Right forelimb (tissue), 1 donor: ENCODE results near the gene LARP1.

Source experiments
- DNase-seq: peaks from one replicate; pipeline ENCODE4 v3.0.0-alpha.2; 2018

LARP1 gene

DNA sequence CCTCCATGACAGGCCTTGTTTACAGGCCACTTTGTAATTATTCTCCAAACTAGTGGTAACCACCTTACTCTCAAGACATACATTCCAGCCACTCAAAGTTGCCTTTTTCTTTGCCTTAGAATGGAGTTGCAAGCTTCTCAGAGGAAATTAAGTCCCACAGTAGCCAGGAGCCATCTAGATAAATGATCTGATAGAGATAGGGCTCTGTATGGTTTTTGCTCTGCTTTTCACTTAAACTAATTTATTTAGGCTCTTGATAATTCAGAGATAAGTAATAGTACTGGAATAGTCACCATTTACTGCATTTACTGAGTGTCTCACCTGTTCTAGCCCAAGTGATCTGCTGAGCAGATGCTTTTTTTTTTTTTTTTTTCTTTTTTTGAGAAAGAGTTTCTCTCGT, 7.5 kb downstream of the LARP1 start:
- DNase-seq: peak; percentile 13

- no peak for DNase-seq
These were observed 9.8 kb downstream of the LARP1 start for GRCh38 chr5:154764967-154765366.

GRCh38 chr5:154765396-154765925, 10.3 kb downstream of the LARP1 start:
- DNase-seq: peak; percentile 6

GRCh38 chr5:154766558-154767281, 11.5 kb downstream of the LARP1 start:
- DNase-seq: peak; percentile 41

- no peak for DNase-seq
These were observed 12.4 kb downstream of the LARP1 start for GRCh38 chr5:154767576-154767975.

DNA sequence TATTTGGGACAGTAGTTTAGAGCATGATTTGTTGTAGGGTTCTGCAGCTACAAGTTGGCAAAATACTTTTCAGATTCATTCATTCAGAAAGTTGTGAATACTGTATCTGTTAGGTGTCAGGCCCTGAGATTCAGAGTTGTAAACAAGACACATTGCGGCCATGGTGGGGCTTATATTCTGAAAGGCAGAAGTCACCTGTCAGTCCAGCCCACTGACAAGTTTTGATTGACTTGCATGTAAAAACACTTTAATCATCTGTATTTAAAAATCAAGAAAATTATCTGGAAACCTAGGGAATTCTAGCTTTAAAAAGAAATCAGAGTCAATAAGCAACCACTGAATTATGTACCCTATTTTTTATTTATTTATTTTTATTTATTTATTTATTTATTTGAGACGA, 13.0 kb downstream of the LARP1 start:
- no peak for DNase-seq

DNA sequence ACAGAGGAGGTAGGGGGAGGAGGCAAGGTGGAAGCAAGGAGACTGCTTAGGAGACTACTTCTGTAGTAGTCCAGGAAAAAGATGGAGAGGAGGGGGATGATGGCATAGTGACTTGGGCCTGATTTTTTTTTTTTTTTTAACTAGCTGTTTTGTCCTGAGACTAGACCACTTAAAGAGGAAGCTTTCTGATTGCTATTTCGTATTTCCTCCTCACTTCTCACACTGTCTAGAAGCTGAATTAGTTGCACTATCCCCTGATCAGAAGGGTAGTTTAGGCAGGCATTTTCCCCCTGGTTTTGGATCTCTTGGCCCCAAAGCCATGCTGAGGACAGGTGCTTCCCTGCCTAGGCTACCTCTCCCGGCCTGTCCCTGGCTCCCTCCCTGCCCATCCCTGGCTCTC, 14.9 kb downstream of the LARP1 start:
- DNase-seq: no peak

- DNase-seq: peak; percentile 71
These were observed 16.3 kb downstream of the LARP1 start for GRCh38 chr5:154771383-154771901.

DNA sequence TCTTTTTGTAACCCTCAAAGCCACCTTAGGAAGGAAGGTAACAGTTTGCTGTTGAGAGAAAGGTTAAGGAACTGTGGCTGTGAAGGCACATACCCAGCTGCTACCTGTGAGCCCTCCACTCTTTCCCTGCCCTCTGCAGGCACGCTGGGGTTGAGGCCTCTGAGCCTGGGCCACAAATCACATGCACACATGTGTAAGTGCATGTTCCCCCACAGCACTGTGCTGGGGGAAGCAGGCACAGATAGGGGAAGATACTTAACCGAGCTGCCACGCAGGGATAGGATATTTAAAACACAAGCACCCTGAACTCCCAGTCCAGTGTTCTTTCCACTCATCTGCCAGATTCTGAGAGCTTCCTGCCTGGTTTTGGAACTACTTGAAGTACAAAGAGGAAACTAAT, 18.1 kb downstream of the LARP1 start:
- DNase-seq: no peak

DNA sequence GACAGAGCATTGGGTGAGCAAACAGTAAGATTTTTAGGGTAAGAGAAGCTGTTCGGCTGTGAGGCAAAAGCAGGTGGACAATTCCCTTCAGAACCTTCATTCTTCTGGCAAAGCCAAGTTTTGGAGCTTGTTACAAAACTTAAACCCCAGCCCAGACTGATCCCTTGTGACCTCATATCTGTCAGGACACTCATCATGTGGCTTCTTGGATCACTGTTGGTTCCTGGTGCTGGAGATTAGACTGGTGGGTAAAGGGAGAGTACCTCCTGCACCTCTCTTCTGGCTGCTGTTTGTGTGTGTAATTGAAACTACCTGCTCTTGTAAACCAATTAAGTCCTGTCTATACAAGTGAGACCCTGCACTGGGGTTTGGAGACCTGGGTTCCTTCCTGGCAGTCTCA, 21.0 kb downstream of the LARP1 start:
- no peak for DNase-seq

DNA sequence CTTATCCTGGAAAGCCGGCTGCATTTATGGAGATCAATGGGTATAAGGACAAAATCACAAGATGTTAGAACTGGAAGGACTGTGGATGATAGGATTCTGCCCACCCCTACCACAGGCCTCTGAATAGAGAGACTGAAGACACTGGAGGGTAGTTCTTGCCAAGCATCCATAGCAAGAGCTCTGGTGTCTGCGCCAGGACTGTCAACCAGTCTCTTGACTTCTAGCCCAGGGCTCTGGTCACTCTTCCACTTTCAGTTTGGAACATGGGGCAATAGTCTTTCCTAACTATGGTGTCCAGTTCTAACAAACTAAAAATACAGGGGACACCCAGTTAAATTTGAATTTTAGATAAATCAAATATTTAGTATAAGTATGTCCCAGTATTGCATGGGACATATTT, 23.4 kb downstream of the LARP1 start:
- no peak for DNase-seq

GRCh38 chr5:154779105-154779504, 23.9 kb downstream of the LARP1 start:
- DNase-seq: no peak

- DNase-seq: no peak
These were observed 25.0 kb downstream of the LARP1 start for GRCh38 chr5:154780128-154780527.

DNA sequence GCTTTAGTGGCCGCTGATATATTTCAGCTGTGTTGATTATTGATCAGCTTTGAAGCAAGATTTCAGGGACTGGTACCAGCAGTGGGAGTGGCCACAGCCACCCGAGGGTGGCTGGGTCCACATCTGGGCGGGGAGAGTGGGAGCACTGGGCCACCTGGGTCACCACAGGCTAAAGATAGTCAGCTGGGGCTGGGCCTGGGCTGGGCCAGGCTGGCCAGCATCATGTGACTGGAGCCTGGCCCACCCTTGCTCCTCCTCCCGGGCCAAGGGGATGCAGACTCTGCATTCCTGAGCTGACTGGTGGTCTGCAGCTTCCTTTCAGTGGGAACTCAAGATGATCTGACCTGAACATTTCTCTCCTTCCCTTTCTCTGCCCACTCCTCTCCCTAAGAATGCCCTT, 27.1 kb downstream of the LARP1 start:
- DNase-seq: no peak

DNA sequence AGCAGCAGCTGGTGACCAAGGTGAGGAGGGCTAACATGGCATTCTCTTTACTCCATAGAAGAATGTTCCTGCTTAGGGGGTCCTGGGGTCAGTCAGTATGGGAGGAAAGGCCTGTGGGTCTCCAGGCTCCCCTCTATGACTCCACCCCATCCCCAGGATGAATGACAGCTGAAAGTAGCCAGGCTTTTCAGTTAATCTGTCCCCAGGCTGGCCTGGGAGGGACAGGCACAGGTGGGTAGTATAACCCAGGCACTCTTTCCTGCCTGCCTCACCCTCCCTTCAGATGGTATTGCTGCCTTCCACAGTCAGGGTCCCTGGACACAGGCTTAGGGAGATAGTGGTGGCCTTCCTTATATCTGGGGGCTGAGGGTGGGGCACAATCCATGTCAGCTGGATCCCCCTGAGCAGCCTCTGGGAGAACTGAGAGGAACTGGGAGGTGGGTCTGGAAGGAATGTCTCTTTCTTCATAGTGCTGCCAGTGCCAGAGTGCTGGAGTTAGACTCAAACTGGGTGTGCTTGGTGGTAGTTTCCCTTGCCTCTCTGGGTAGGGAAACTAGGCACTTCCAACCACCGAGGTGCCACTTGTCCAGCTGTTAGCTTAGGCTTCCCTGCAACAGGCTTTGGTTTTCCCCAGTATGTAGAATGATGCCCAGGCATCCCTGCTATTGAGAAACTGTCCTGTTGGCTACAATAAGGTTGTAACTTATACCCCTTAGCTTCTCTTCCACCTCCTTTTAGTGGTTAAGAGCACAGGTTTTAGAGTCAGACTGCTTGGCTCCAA, 27.8 kb downstream of the LARP1 start:
- DNase-seq: no peak

DNA sequence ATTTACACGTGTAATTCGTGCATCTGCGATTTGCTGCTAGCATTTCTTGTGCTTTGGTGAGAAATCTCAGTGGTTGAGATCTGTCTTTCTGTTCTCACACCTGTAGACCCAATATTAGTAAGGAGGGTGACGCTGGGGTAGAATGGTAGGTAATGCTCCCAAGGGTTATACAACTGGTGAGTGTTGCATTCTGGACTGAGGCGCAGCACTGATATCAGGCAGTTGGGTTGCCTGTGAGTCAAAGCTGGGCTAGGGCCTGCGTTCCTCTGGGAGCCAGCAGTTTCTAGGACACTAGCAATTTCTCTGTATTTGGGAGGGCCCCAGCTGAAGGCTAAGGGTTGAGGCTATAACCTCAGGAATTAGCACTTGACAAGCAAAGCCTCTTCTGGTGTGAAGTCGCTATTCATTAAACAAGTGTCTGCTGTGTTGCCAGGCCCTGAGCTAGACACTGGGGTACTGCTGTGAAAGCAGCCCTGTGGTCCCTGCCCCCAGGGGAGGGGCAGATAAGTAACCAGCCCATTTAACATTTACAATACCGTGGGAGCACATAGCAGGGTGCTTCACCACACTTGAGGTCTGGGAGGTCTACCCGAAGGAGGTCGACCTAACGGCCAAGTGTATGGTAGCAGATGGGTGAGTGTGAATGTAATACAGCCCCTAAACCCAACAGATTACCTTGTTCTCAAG, 28.7 kb downstream of the LARP1 start:
- no peak for DNase-seq

DNA sequence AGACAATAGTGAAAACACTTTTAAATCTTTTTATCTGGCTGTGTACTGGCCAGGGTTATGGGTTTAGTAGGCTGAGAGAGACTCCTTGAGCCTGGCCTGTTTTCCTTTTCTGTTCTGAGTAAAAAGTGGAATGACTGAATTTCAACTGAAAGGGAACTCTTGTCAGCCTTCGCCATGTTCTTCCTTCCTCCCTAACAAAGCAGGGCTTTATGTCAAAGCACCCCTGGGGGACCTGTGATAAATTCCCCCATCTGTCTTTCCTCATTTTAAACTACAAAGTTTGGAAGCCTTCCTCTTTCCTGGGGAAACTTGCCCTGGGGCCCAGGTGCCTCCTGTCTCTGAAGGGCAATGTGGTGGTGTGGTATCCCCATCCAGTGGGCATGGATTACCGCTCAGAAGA, 29.7 kb downstream of the LARP1 start:
- DNase-seq: no peak

DNA sequence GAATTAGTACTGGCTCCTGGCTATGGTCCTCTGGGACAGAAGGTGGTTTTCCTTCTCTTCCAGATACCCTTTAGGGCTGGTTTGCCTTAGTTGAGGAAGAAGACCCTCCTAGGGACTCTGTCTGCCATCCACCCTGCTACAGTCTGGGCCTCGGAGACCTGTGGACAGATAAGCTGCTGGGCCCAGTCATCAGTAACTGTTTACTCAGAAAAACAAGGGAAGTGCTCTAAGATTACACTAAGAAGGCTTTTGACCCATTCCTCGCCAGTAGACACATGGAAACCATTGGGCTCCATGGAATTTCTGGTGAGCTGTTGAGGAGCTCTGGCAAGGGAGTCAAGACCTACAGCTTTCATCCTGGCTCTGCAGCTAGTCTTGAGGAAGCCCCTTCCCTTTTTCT, 31.2 kb downstream of the LARP1 start:
- DNase-seq: no peak

- no peak for DNase-seq
These were observed 33.0 kb downstream of the LARP1 start for GRCh38 chr5:154788212-154788611.

DNA sequence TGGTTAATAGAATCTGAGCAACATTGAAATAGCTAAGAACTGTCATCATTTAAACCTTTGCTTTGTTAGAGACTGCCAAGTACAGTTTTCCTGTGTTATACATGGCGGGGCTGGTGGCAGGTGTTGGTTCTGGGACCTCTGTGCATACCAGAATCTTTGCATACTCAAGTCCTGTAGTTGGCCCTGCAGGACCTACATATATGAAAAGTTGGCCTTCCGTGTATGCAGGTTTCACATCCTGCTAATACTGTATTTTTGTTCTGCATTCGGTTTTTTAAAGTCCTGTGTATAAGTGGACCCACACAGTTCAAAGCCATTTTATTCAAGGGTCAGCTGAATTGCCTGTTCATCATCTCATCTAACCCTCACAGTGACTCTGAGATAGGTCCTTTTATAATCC, 36.4 kb downstream of the LARP1 start:
- DNase-seq: no peak

DNA sequence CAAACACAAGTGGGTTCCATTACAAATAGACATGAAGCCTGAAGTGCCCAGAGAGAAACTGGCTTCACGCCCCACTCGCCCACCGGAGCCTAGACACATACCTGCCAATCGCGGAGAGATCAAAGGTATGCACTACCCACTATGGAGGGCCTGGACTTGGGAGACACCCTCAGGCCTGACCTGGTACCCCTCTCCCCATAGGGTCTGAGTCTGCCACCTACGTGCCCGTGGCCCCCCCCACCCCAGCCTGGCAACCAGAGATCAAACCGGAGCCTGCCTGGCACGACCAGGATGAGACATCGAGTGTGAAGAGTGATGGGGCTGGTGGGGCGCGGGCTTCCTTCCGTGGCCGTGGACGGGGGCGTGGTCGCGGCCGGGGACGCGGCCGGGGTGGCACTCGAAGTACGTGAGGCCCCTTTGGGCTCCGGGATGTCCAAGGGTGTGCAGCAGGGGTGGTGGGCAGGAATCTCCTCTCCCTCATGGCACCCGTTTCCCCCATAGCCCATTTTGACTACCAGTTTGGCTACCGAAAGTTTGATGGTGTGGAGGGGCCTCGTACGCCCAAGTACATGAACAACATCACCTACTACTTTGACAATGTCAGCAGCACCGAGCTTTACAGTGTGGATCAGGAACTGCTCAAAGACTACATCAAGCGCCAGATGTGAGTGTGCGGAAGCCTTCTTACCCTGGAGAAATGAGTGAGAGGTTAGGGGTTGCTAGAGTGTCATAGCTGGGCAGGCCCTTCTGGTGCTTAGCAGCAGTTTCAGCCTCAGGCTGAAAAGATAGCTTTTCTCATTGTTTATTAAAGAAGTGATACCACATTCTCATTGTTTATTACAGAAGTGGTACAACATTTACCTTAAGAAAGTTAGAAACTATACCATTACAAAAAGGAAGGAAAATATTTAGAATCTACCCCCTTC, 38.7 kb downstream of the LARP1 start:
- DNase-seq: no peak

DNA sequence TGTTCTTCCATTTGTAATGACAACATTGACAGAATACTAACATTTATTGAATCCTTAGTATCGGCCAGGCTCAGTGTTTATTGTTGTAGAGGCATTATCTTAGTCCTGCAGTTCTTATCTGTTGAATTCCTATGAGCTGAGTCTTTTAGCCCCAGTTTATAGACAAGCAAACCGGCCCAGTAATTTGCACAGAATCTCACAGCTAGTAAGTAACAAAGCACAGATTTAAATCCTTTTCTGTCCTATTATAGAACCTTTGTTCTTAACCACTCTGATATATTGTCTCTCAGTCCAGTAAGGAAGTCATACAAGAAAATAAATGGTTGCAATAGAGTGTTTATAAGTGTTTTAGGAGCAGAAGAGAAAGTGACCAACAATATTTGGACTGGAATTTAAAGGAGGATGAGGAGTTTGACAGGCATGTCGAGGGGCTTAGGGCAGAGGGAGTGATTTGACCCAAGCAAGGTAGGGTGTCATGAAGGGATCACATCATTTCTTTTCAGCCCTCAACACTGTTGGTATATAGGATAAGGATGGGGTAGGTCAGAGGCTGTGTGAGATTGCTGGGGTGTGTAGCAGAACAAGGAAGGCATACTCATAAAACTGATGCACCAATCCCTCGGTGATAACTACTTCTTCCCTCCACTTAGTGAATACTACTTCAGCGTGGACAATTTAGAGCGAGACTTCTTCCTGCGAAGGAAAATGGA, 39.5 kb downstream of the LARP1 start:
- DNase-seq: no peak
